ENCODE results near the gene CNTLN. TPM values are rescaled to one million over a fixed set of nuclear protein-coding genes. Genes with fewer than 3 reads are reported as not detected.
"Not testable (repeated sequence)": the region's sequence is repeated elsewhere in the genome, so short reads cannot be mapped to it uniquely, and the experiment has no call there.

The CNTLN gene
- total and polyA plus RNA-seq, 5 donors from 2014 or later: 0.09 to 0.52 (median 0.19) TPM; not detected in 1

DNA sequence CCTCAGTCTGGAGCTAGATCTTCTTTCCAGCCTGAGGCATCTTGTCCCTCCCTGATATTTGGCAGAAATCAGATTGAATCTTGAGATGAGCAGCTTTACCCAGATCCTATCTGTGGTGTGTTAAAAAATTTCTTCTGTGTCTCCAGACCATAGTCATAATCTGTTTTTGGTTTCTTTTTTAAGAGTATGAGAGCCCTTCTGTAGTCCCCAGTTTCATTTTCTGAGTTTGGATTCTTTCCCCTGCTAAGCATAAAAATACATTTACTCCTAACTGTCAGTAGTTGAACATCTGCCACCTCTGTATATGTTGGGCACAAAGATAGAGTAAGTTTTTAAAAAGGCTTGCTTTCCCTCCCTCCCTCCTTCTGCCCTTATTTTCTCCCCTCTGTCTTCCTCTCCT is 137.7 kb downstream of the CNTLN start:
- no peak for ATAC-seq (ENCODE audit: low read depth in 2 of 2)
- Mint-ChIP-seq H3K4me3 (no peak overlapping the region), H3K27me3 (no peaks in the 10 kb centered on the region), H3K9me3 (peaks cover 1 to 13% (median 5%) of the 10 kb centered on the region in 7 donors), H3K27ac (no peak overlapping the region), H3K4me1 (peaks cover 0 to 4% (median 0%) of the 10 kb centered on the region in 4 donors), H3K36me3 (no peaks in the 10 kb centered on the region)
- Histone ChIP-seq H3K27me3 (ENCODE audit: control insufficient read depth, insufficient read depth, low read length) (no peaks in the 10 kb centered on the region), H3K36me3 (ENCODE audit: control insufficient read depth, insufficient read depth, low read length) (no peaks in the 10 kb centered on the region), H3K9me3 (ENCODE audit: control insufficient read depth in 2 of 2, low read length in 2 of 2) (peaks cover 0 to 2% of the 10 kb centered on the region in 2 experiments), H3K4me1 (ENCODE audit: control insufficient read depth, insufficient read depth, low read length, poor library complexity, severe bottlenecking) (no peaks in the 10 kb centered on the region), H3K27ac (ENCODE audit: insufficient read depth, low read length, poor library complexity, severe bottlenecking) (no peak overlapping the region), H3K4me3 (ENCODE audit: low read depth, low read length) (no peak overlapping the region)
- DNase-seq: no peak

DNA sequence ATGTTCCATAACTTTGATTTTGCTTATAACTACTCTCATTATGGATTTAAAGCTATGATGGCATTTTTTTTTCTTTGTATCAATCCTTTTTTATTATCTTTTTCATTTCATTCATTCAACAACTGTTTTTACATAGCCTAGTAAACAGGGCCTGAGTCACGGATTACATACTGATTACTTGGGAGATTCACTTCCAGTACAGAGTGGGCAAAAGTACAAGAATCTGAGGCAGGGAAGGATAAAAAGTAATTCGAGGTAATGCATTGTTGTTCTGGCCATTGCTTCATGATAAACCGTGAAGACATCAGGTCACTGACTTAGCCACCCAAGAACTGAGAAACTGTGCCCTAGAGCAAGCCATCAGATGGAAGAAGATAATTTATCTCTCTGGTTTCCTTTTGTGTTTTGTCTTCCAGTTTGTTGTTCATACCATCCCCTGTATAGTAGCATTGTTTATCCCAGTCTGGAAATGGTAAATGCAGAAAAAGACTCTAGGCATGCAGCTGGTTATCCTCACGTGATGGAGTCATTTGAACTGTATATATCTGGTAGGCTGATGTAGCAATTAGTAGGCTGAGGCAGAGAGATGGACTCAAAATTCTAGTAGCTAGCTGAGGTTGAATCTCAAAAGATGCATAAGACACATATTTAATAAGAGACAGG is 145.6 kb downstream of the CNTLN start:
- Histone ChIP-seq H3K36me3 (ENCODE audit: control insufficient read depth, insufficient read depth, low read length) (no peaks in the 10 kb centered on the region), H3K4me3 (ENCODE audit: low read depth, low read length) (no peak overlapping the region), H3K27me3 (ENCODE audit: control insufficient read depth, insufficient read depth, low read length) (no peaks in the 10 kb centered on the region), H3K9me3 (ENCODE audit: control insufficient read depth in 2 of 2, low read length in 2 of 2) (no peaks in the 10 kb centered on the region), H3K4me1 (ENCODE audit: control insufficient read depth, insufficient read depth, low read length, poor library complexity, severe bottlenecking) (no peaks in the 10 kb centered on the region), H3K27ac (ENCODE audit: insufficient read depth, low read length, poor library complexity, severe bottlenecking) (no peak overlapping the region)
- no peaks in the 10 kb centered on the region for H3K36me3 Mint-ChIP-seq
- no peak overlapping the region for H3K4me3 Mint-ChIP-seq
- H3K4me1 Mint-ChIP-seq: no peaks in the 10 kb centered on the region
- no peaks in the 10 kb centered on the region for H3K27me3 Mint-ChIP-seq
- no peak overlapping the region for H3K27ac Mint-ChIP-seq
- H3K9me3 Mint-ChIP-seq: peaks cover 2 to 18% (median 8%) of the 10 kb centered on the region in 7 donors
- DNase-seq (no peak), ATAC-seq (ENCODE audit: low read depth in 2 of 2) (no peak)

DNA sequence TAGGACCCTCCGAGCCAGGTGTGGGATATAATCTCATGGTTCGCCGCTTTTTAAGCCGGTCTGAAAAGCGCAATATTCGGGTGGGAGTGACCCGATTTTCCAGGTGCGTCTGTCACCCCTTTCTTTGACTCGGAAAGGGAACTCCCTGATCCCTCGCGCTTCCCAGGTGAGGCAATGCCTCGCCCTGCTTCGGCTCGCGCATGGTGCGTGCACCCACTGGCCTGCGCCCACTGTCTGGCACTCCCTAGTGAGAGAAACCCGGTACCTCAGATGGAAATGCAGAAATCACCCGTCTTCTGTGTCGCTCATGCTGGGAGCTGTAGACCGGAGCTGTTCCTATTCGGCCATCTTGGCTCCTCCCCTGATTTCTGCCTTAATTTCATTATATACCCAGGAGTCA is 155.8 kb downstream of the CNTLN start:
- not testable (repeated sequence) for H3K4me3 Mint-ChIP-seq; DNase-seq; H3K4me1 ChIP-seq (ENCODE audit: control insufficient read depth, insufficient read depth, low read length, poor library complexity, severe bottlenecking); H3K4me1 Mint-ChIP-seq; H3K36me3 ChIP-seq (ENCODE audit: control insufficient read depth, insufficient read depth, low read length); H3K27me3 Mint-ChIP-seq; H3K27ac ChIP-seq (ENCODE audit: insufficient read depth, low read length, poor library complexity, severe bottlenecking); H3K27ac Mint-ChIP-seq; H3K27me3 ChIP-seq (ENCODE audit: control insufficient read depth, insufficient read depth, low read length); H3K4me3 ChIP-seq (ENCODE audit: low read depth, low read length); H3K36me3 Mint-ChIP-seq; ATAC-seq (ENCODE audit: low read depth in 2 of 2)
- H3K9me3 Mint-ChIP-seq: peaks cover 0 to 14% (median 9%) of the 10 kb centered on the region in 7 donors
- peaks cover 0 to 11% of the 10 kb centered on the region in 2 experiments for H3K9me3 ChIP-seq (ENCODE audit: control insufficient read depth in 2 of 2, low read length in 2 of 2)

DNA sequence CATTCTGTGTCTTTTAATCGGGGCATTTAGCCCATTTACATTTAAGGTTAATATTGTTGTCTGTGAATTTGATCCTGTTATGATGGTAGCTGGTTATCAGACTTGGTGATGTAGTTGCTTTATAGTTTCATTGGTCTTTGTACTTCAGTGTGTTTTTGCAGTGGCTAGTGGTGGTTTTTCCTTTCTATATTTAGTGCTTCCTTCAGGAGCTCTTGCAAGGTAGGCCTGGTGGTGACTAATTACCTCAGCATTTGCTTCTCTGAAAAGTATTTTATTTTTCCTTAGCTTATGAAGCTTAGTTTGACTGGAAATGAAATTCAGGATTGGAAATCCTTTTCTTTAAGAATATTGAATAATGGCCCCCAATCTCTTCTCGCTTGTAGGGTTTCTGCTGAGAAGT is 156.9 kb downstream of the CNTLN start:
- H3K36me3 ChIP-seq (ENCODE audit: control insufficient read depth, insufficient read depth, low read length): no peaks in the 10 kb centered on the region
- no peak overlapping the region for H3K4me3 ChIP-seq (ENCODE audit: low read depth, low read length)
- no peaks in the 10 kb centered on the region for H3K27me3 ChIP-seq (ENCODE audit: control insufficient read depth, insufficient read depth, low read length)
- no peak for ATAC-seq (ENCODE audit: low read depth in 2 of 2)
- Mint-ChIP-seq H3K4me3 (no peak overlapping the region), H3K27me3 (no peaks in the 10 kb centered on the region), H3K36me3 (peaks cover 4% of the 10 kb centered on the region), H3K27ac (no peak overlapping the region), H3K4me1 (no peaks in the 10 kb centered on the region), H3K9me3 (peaks cover 3 to 14% (median 12%) of the 10 kb centered on the region in 7 donors)
- DNase-seq: no peak
- peaks cover 0 to 11% of the 10 kb centered on the region in 2 experiments for H3K9me3 ChIP-seq (ENCODE audit: control insufficient read depth in 2 of 2, low read length in 2 of 2)
- no peaks in the 10 kb centered on the region for H3K4me1 ChIP-seq (ENCODE audit: control insufficient read depth, insufficient read depth, low read length, poor library complexity, severe bottlenecking)
- H3K27ac ChIP-seq (ENCODE audit: insufficient read depth, low read length, poor library complexity, severe bottlenecking): no peak overlapping the region

DNA sequence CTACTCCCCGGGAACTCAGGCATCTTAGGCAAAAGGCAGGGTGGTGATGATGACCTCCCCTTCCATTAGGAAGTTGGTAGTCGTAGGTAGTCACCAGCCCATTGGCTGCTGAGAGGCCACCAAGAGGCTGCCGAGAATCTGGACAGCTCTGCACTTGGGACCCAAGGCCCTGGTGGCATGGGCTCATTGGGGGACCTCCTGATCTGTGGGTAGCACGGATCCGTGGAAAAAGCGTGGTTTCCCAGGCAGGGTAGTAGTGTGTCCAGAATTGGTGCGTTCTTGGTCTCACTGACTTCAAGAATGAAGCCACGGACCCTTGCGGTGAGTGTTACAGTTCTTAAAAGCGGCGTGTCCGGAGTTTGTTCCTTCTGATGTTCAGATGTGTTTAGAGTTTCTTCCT is 158.8 kb downstream of the CNTLN start:
- no peak for DNase-seq
- no peak overlapping the region for H3K4me3 Mint-ChIP-seq
- H3K27ac ChIP-seq (ENCODE audit: insufficient read depth, low read length, poor library complexity, severe bottlenecking): no peak overlapping the region
- peaks cover 4% of the 10 kb centered on the region for H3K36me3 Mint-ChIP-seq
- no peaks in the 10 kb centered on the region for H3K36me3 ChIP-seq (ENCODE audit: control insufficient read depth, insufficient read depth, low read length)
- no peaks in the 10 kb centered on the region for H3K4me1 Mint-ChIP-seq
- no peak for ATAC-seq (ENCODE audit: low read depth in 2 of 2)
- H3K9me3 ChIP-seq (ENCODE audit: control insufficient read depth in 2 of 2, low read length in 2 of 2): peaks cover 0 to 11% of the 10 kb centered on the region in 2 experiments
- H3K9me3 Mint-ChIP-seq: peaks cover 3 to 14% (median 12%) of the 10 kb centered on the region in 7 donors
- H3K27me3 Mint-ChIP-seq: no peaks in the 10 kb centered on the region
- H3K4me3 ChIP-seq (ENCODE audit: low read depth, low read length): no peak overlapping the region
- H3K4me1 ChIP-seq (ENCODE audit: control insufficient read depth, insufficient read depth, low read length, poor library complexity, severe bottlenecking): no peaks in the 10 kb centered on the region
- H3K27ac Mint-ChIP-seq: no peak overlapping the region
- no peaks in the 10 kb centered on the region for H3K27me3 ChIP-seq (ENCODE audit: control insufficient read depth, insufficient read depth, low read length)

DNA sequence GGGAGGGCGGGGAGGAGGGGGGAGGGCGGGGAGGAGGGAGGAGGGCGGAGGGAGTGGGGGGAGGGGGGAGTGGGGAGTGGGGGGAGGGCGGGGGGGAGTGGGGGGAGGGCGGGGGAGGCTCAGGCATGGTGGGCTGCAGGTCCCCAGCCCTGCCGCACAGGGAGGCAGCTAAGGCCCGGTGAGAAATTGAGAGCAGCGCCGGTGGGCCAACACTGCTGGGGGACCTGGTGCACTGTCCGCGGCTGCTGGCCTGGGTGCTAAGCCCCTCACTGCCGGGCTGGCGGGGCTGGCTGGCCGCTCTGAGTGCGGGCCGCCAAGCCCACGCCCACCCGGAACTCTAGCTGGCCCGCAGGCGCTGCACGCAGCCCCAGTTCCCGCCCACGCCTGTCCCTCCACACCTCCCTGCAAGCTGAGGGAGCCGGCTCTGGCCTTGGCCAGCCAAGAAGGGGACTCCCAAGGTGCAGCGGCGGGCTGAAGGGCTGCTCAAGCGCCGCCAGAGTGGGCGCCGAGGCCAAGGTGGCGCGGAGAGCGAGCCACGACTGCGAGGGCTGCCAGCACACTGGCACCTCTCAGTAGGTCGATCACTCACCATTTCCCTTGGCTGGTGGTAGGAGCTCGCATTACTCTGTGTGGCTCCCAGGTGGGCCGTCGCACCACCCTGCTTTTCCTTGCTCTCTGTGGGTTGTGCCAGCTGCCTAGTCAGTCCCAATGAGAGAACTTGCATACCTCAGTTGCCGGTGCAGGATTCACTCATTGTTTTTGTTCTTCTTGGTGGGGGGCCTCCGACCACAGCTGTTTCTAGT is 160.2 kb downstream of the CNTLN start:
- no peaks in the 10 kb centered on the region for H3K27me3 ChIP-seq (ENCODE audit: control insufficient read depth, insufficient read depth, low read length)
- DNase-seq (no peak), ATAC-seq (ENCODE audit: low read depth in 2 of 2) (no peak)
- Mint-ChIP-seq H3K4me3 (no peak overlapping the region), H3K4me1 (no peaks in the 10 kb centered on the region), H3K36me3 (peaks cover 4% of the 10 kb centered on the region), H3K27me3 (no peaks in the 10 kb centered on the region), H3K9me3 (peaks cover 3 to 17% (median 12%) of the 10 kb centered on the region in 7 donors), H3K27ac (no peak overlapping the region)
- peaks cover 3 to 11% of the 10 kb centered on the region in 2 experiments for H3K9me3 ChIP-seq (ENCODE audit: control insufficient read depth in 2 of 2, low read length in 2 of 2)
- H3K27ac ChIP-seq (ENCODE audit: insufficient read depth, low read length, poor library complexity, severe bottlenecking): no peak overlapping the region
- no peak overlapping the region for H3K4me3 ChIP-seq (ENCODE audit: low read depth, low read length)
- no peaks in the 10 kb centered on the region for H3K4me1 ChIP-seq (ENCODE audit: control insufficient read depth, insufficient read depth, low read length, poor library complexity, severe bottlenecking)
- H3K36me3 ChIP-seq (ENCODE audit: control insufficient read depth, insufficient read depth, low read length): no peaks in the 10 kb centered on the region

DNA sequence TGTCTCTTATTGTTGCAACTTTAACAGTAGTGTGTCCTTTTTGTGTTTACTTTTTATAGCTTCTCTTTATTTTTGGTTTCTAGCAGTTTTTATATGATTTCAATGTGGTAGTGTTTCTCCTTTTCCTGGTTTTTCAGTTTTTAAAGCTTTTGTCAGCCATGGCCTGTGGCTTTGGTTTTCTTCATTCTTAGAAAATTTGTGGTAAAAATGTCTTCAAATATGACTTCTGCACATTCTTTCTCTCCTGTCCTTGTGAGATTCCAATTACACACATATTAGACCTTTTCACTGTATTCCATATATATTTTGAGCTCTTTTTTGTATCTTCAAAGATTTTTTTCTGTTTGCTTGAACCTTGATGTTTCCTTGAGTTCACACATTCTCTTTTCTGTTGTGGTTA is 180.5 kb downstream of the CNTLN start:
- ATAC-seq (ENCODE audit: low read depth in 2 of 2) (no peak), DNase-seq (no peak)
- peaks cover 0 to 15% (median 3%) of the 10 kb centered on the region in 7 donors for H3K9me3 Mint-ChIP-seq
- Histone ChIP-seq H3K27ac (ENCODE audit: insufficient read depth, low read length, poor library complexity, severe bottlenecking) (no peak overlapping the region), H3K36me3 (ENCODE audit: control insufficient read depth, insufficient read depth, low read length) (no peaks in the 10 kb centered on the region), H3K27me3 (ENCODE audit: control insufficient read depth, insufficient read depth, low read length) (no peaks in the 10 kb centered on the region), H3K9me3 (ENCODE audit: control insufficient read depth in 2 of 2, low read length in 2 of 2) (no peaks in the 10 kb centered on the region), H3K4me3 (ENCODE audit: low read depth, low read length) (no peak overlapping the region), H3K4me1 (ENCODE audit: control insufficient read depth, insufficient read depth, low read length, poor library complexity, severe bottlenecking) (no peaks in the 10 kb centered on the region)
- H3K27me3 Mint-ChIP-seq: no peaks in the 10 kb centered on the region
- H3K4me1 Mint-ChIP-seq: no peaks in the 10 kb centered on the region
- no peak overlapping the region for H3K27ac Mint-ChIP-seq
- no peaks in the 10 kb centered on the region for H3K36me3 Mint-ChIP-seq
- no peak overlapping the region for H3K4me3 Mint-ChIP-seq

Data from CD4-positive, CD25-positive, alpha-beta regulatory T cell (primary cell).